ENCODE data around the gene PCDHA9.
"Not testable (repeated sequence)": the region's sequence is repeated elsewhere in the genome, so short reads cannot be mapped to it uniquely, and the experiment has no call there.

PCDHA9 gene

DNA sequence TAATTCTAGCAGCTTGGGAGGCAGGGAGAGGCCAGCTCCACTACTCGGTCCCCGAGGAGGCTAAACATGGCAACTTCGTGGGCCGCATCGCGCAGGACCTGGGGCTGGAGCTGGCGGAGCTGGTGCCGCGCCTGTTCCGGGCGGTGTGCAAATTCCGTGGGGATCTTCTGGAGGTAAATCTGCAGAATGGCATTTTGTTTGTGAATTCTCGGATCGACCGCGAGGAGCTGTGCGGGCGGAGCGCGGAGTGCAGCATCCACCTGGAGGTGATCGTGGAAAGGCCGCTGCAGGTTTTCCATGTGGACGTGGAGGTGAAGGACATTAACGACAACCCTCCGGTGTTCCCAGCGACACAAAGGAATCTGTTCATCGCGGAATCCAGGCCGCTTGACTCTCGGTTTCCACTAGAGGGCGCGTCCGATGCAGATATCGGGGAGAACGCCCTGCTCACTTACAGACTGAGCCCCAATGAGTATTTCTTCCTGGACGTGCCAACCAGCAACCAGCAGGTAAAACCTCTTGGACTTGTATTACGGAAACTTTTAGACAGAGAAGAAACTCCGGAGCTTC lies 13.7 kb upstream of the PCDHA9 start:
- DNase-seq = not testable (repeated sequence)

- DNase-seq = no peak
Observed at GRCh38 chr5:140835622-140836510, 12.3 kb upstream of the PCDHA9 start.

DNA sequence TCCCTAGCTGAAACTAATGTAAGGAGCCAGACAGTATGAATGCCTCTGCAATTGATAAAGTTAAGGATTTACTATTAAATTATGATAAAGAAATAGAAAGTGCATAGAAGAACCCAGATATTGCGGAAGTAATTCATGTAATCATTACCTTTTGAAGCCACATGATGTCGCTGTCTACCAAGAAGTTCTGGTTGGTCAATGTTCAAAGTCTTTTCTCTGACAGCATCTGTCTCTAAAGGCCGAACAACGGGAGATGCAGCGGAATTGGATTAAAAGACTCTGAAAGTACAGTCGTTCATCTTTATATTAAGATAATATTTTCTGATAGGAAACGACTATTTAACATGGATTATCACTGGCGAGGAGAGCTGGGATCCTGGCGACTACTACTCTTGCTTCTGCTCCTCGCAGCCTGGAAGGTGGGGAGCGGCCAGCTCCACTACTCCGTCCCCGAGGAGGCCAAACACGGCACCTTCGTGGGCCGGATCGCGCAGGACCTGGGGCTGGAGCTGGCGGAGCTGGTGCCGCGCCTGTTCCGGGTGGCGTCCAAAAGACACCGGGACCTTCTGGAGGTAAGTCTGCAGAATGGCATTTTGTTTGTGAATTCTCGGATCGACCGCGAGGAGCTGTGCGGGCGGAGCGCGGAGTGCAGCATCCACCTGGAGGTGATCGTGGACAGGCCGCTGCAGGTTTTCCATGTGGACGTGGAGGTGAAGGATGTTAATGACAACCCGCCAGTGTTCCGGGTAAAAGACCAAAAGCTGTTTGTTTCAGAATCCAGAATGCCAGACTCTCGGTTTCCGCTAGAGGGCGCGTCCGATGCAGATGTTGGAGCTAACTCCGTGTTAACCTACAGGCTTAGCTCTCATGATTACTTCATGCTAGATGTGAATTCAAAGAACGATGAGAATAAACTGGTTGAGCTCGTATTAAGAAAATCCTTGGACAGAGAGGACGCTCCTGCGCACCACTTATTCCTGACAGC lies 6.9 kb upstream of the PCDHA9 start, which contains the start of gene PCDHA8:
Gene PCDHA8, plus strand, starts transcription at position 210 of the 985 bp plus-strand sequence. Its CDS starts 135 bp downstream, at position 345.
- DNase-seq = no peak

DNA sequence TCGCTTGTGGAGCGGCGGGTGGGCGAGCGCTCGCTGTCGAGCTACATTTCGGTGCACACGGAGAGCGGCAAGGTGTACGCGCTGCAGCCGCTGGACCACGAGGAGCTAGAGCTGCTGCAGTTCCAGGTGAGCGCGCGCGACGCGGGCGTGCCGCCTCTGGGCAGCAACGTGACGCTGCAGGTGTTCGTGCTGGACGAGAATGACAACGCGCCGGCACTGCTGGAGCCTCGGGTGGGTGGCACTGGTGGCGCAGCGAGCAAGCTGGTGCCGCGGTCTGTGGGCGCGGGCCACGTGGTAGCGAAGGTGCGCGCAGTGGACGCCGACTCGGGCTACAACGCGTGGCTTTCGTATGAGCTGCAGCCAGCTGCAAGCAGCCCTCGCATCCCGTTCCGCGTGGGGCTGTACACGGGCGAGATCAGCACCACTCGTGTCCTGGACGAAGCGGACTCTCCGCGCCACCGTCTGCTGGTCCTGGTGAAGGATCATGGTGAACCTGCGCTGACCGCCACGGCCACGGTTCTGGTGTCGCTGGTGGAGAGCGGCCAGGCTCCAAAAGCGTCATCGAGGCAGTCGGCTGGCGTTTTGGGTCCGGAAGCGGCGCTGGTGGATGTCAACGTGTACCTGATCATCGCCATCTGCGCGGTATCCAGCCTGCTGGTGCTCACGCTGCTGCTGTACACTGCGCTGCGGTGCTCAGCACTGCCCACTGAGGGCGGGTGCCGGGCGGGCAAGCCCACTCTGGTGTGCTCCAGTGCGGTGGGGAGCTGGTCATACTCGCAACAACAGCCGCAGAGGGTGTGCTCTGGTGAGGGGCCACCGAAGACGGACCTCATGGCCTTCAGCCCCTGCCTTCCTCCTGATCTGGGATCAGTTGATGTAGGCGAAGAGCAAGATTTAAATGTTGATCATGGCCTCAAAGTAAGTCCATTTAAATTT lies 5.1 kb upstream of the PCDHA9 start:
- no peak for DNase-seq

DNA sequence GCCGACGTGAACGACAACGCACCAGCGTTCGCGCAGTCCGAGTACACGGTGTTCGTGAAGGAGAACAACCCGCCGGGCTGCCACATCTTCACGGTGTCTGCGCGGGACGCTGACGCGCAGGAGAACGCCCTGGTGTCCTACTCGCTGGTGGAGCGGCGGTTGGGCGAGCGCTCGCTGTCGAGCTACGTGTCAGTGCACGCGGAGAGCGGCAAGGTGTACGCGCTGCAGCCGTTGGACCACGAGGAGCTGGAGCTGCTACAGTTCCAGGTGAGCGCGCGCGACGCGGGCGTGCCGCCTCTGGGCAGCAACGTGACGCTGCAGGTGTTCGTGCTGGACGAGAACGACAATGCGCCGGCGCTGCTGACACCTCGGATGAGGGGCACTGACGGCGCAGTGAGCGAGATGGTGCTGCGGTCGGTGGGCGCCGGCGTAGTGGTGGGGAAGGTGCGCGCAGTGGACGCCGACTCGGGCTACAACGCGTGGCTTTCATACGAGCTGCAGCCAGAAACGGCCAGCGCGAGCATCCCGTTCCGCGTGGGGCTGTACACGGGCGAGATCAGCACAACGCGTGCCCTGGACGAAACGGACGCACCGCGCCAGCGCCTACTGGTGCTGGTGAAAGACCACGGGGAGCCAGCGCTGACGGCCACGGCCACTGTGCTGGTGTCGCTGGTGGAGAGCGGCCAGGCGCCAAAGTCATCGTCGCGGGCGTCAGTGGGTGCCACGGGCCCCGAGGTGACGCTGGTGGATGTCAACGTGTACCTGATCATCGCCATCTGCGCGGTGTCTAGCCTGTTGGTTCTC lies 1.9 kb downstream of the PCDHA9 start:
- DNase-seq = not testable (repeated sequence)

- DNase-seq = no peak
Observed at GRCh38 chr5:140855772-140856674, 7.8 kb downstream of the PCDHA9 start, which contains the start of gene PCDHA10. PCDHA10 (plus strand) TSS chr5:140855897; CDS start chr5:140856049, 152 bp downstream.

DNA sequence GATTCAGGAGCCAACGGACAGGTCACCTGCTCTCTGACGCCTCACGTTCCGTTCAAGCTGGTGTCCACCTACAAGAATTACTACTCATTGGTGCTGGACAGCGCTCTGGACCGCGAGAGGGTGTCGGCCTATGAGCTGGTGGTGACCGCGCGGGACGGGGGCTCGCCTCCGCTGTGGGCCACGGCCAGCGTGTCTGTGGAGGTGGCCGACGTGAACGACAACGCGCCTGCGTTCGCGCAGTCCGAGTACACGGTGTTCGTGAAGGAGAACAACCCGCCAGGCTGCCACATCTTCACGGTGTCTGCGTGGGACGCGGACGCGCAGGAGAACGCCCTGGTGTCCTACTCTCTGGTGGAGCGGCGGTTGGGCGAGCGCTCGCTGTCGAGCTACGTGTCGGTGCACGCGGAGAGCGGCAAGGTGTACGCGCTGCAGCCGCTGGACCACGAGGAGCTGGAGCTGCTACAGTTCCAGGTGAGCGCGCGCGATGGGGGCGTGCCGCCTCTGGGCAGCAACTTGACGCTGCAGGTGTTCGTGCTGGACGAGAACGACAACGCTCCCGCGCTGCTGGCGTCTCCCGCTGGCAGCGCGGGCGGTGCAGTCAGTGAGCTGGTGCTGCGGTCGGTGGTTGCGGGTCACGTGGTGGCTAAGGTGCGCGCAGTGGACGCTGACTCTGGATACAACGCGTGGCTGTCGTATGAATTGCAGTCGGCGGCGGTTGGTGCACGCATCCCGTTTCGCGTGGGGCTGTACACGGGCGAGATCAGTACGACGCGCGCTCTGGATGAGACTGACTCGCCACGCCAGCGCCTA lies 9.2 kb downstream of the PCDHA9 start:
- no peak for DNase-seq

DNA sequence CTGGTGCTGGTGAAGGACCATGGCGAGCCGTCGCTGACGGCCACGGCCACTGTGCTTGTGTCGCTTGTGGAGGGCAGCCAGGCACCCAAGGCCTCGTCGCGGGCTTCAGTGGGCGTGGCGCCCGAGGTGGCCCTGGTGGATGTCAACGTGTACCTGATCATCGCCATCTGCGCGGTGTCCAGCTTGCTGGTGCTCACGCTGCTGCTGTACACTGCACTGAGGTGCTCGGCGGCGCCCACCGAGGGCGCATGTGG lies 9.7 kb downstream of the PCDHA9 start:
- no peak for DNase-seq

DNA sequence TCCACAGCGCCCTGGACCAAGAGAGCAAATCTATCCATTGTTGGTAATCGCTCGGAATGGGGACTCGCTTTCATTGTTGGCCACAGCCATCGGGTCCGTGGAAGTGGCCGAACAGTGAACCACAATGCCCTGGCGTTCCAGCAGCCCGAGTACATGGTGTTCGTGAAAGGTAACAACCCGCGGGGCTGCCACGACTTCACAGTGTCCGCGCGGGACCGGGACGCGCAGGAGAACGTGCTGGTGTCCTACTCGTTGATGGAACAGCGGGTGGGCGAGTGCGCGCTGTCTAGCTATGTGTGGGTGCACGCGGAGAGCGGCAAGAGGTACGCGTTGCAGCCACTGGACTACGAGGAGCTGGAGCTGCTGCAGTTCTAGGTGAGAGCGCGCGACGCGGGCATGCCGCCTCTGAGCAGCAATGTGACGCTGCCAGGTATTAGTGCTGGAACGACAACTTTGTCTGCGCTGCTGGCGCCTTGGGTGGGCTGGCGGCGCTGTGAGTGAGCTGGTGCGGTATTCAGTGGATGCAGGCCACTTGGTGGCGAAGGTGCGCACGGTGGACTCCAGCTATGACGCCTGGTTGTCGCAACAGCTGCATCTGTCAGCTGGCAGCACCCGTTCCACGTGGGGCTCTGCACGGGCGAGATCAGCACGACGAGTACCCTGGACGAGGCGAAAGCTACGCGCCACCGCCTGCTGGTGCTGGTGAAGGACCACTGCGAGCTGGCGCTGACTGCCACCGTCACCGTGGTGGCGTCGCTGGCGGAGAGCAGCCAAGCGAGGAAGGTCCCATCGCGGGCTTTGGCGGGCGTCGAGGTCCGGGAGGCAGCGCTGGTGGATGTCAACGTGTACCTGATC lies 14.5 kb downstream of the PCDHA9 start:
- DNase-seq = no peak

- DNase-seq = no peak
Observed at GRCh38 chr5:140868721-140869554, 20.8 kb downstream of the PCDHA9 start, which contains the start of gene PCDHA11. PCDHA11 (plus strand) TSS chr5:140868957; CDS start chr5:140869104, 147 bp downstream.

DNA sequence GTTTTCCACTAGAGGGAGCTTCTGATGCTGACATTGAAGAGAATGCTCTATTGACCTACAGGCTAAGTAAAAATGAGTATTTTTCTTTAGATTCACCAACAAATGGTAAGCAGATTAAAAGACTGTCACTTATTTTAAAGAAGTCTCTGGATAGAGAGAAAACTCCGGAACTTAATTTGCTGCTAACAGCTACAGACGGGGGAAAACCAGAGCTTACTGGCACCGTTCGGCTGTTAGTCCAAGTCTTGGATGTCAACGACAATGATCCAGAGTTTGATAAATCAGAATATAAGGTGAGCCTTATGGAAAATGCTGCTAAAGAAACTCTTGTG lies 21.3 kb downstream of the PCDHA9 start:
- DNase-seq = no peak

GRCh38 chr5:140870221-140871201 lies 22.3 kb downstream of the PCDHA9 start:
- no peak for DNase-seq

- DNase-seq = no peak
Observed at GRCh38 chr5:140875085-140876065, 27.2 kb downstream of the PCDHA9 start, which contains the start of gene PCDHA12. PCDHA12 (plus strand) TSS chr5:140875308; CDS start chr5:140875473, 165 bp downstream.

- DNase-seq = not testable (repeated sequence)
Observed at GRCh38 chr5:140876541-140877261, 28.5 kb downstream of the PCDHA9 start.

Data from stimulated activated CD4-positive, alpha-beta T cell treated with anti-CD3 and anti-CD28 coated beads, Interleukin-12 subunit alpha, Interleukin-12 subunit beta, amount 100 ng/mL, for 4 hours (primary cell).